Endothelial cell of umbilical vein (primary cell): ENCODE data around the gene NLRC3. TPM values are rescaled to one million over a fixed set of nuclear protein-coding genes. Genes with fewer than 3 reads are reported as not detected.

ENCODE experiments used
- BruUV-seq: library from RNA; stranded (reverse); fragments of 400-500 nt; replicated peaks from 2 replicates; lab custom pipeline; 2021; lab: Mats Ljungman, UMichigan
- CTCF ChIA-PET: fragments of 300-600, 350-600 bp; sonication (Branson Sonifier 250); formaldehyde crosslinking; loops from one replicate; lab custom pipeline; 2021; ENCODE audit warnings: antibody characterized with exemption, inconsistent platforms; lab: Charles Lee
- POLR2A ChIA-PET: fragments of 300-600, 350-600 bp; sonication (Branson Sonifier 250); formaldehyde crosslinking; loops from one replicate; lab custom pipeline; 2021; ENCODE audit warnings: antibody characterized with exemption, inconsistent platforms; lab: Charles Lee
- DNase-seq: peaks from one replicate; pipeline ENCODE4 v3.0.0-alpha.2; 2011; ENCODE audit warnings: low read depth, low spot score
- FAIRE-seq: peaks from 2 replicates; lab custom pipeline; 2011; peaks lifted over from hg19 to GRCh38; lab: Jason Lieb, UNC
- H2AFZ ChIP-seq: 2 replicates; pipeline ENCODE4 v1.6.0; 2012; ENCODE audit warnings: low read depth, low read length, control low read depth, inconsistent platforms
- H3K27ac ChIP-seq: 2 replicates; pipeline ENCODE4 v1.5.1; 2011; ENCODE audit warnings: low read depth, mild to moderate bottlenecking, control low read depth, low read length, moderate library complexity; ENCODE audit not compliant: insufficient read depth
- H3K27me3 ChIP-seq, 2 experiments: 2 replicates each; pipeline versions ENCODE4 v1.6.0 to v1.6.1; 2011; ENCODE audit warnings: low read length in 2 of 2, mixed read lengths in 1 of 2; ENCODE audit not compliant: control insufficient read depth in 2 of 2, insufficient read depth in 2 of 2
- H3K36me3 ChIP-seq, 2 experiments: 2 replicates in 1 of 2; 3 replicates in 1 of 2; pipeline ENCODE4 v1.5.1; 2011; ENCODE audit warnings: low read length in 2 of 2, mild to moderate bottlenecking in 1 of 2, moderate library complexity in 1 of 2; ENCODE audit not compliant: control insufficient read depth in 2 of 2, insufficient read depth in 2 of 2; ENCODE audit errors: extremely low read depth in 1 of 2
- H3K4me1 ChIP-seq: 3 replicates; pipeline ENCODE4 v1.5.1; 2011; ENCODE audit warnings: mild to moderate bottlenecking, low read length; ENCODE audit not compliant: control insufficient read depth, insufficient read depth; ENCODE audit errors: extremely low read depth
- H3K4me2 ChIP-seq: 2 replicates; pipeline ENCODE4 v1.6.1; 2011; ENCODE audit warnings: low read length, control low read depth, mixed read lengths; ENCODE audit not compliant: insufficient read depth
- H3K4me3 ChIP-seq, 3 experiments: fragments of 200-600 bp in 1 of 3; sonication (generic), shearing (Covaris generic) in 1 of 3; replicated peaks in 1 of 3; 2 replicates each; pipeline ENCODE4 v1.5.1; 2011 to 2016; ENCODE audit warnings: control low read depth in 3 of 3, low read length in 3 of 3, mild to moderate bottlenecking in 2 of 3, inconsistent platforms in 1 of 3, low read depth in 1 of 3, moderate library complexity in 1 of 3; ENCODE audit not compliant: insufficient read depth in 1 of 3
- H3K79me2 ChIP-seq: 2 replicates; pipeline ENCODE4 v1.6.0; 2012; ENCODE audit warnings: low read length, inconsistent platforms; ENCODE audit not compliant: control insufficient read depth, insufficient read depth
- H3K9ac ChIP-seq: replicated peaks from 2 replicates; pipeline ENCODE3; 2011; ENCODE audit warnings: low read length, control low read depth; ENCODE audit not compliant: insufficient read depth; ENCODE audit errors: extremely low read depth
- H3K9me1 ChIP-seq: replicated peaks from 3 replicates; pipeline ENCODE4 v1.6.0; 2011; ENCODE audit warnings: mild to moderate bottlenecking, low read length; ENCODE audit not compliant: control insufficient read depth, insufficient read depth; ENCODE audit errors: extremely low read depth
- H3K9me3 ChIP-seq: replicated peaks from 2 replicates; pipeline ENCODE4 v1.5.1; 2012; ENCODE audit warnings: low read length, inconsistent platforms; ENCODE audit not compliant: control insufficient read depth, insufficient read depth
- H4K20me1 ChIP-seq: replicated peaks from 2 replicates; pipeline ENCODE3; 2011; ENCODE audit warnings: mild to moderate bottlenecking, low read length; ENCODE audit not compliant: control insufficient read depth, insufficient read depth; ENCODE audit errors: extremely low read depth
- CTCF ChIP-seq, 2 donors: IDR thresholded peaks; 1 replicate in 1 of 2; 2 replicates in 1 of 2; pipeline ENCODE4 v1.5.1; 2011; ENCODE audit warnings: low read length in 2 of 2, mild to moderate bottlenecking in 2 of 2, moderate library complexity in 2 of 2, control low read depth in 1 of 2, inconsistent platforms in 1 of 2, low read depth in 1 of 2; ENCODE audit not compliant: insufficient read depth in 1 of 2; ENCODE audit errors: extremely low read depth in 1 of 2
- FOS ChIP-seq: IDR thresholded peaks from 2 replicates; pipeline ENCODE4 v1.6.1; 2011; ENCODE audit warnings: mild to moderate bottlenecking, low read length, moderate library complexity, borderline replicate concordance; ENCODE audit not compliant: insufficient read depth
- JUN ChIP-seq: IDR thresholded peaks from 2 replicates; pipeline ENCODE4 v1.6.1; 2011; ENCODE audit warnings: borderline replicate concordance, low read depth; ENCODE audit not compliant: insufficient read length, insufficient read depth
- MAX ChIP-seq: IDR thresholded peaks from 2 replicates; pipeline ENCODE4 v1.6.1; 2011; ENCODE audit not compliant: insufficient read depth, insufficient read length
- MYC ChIP-seq: IDR thresholded peaks from one replicate; pipeline ENCODE4 v1.6.1; 2011; ENCODE audit warnings: mild to moderate bottlenecking, low read depth, low read length
- POLR2A ChIP-seq: IDR thresholded peaks from 2 replicates; pipeline ENCODE4 v1.6.1; 2012; ENCODE audit warnings: low read depth, mild to moderate bottlenecking, control low read depth, low read length
- POLR2AphosphoS5 ChIP-seq: IDR thresholded peaks from 2 replicates; pipeline ENCODE4 v1.6.1; 2012; ENCODE audit warnings: low read depth, mild to moderate bottlenecking, control low read depth, low read length, moderate library complexity; ENCODE audit not compliant: insufficient read depth
- dilution Hi-C: fragments of 300-500 bp; cut with MboI; formaldehyde crosslinking; loops from one replicate; pipeline ENCODE4 v1.15.0; 2019; ENCODE audit warnings: low sequenced_read_pairs; ENCODE audit not compliant: extremely low pct_ligation_motif_present
- intact Hi-C: fragments of 100-400 bp; cut with micrococcal nuclease; formaldehyde crosslinking; loops from one replicate; pipeline ENCODE4 v1.10.0; 2022
- polyA plus RNA-seq, 4 experiments: library from polyadenylated mRNA; depleted of rRNA in 3 of 4; stranded (reverse) in 3 of 4; unstranded in 1 of 4; fragments of >200 nt; gene quantifications; 2 replicates each; pipeline versions ENCODE4 v1.2.1 to v1.2.3, GENCODE V29; 2011 to 2012; ENCODE audit warnings: missing spikeins in 1 of 4
- total RNA-seq: library from RNA; stranded (reverse); gene quantifications from 2 replicates; pipeline ENCODE4 v1.2.3, GENCODE V29; 2021

NLRC3 gene
- total and polyA plus RNA-seq, 2 donors (not counting 3 experiments of a cell fraction or from before 2014, with no cell fraction given), result 0.84 to 3.4 TPM

GRCh38 chr16:3536851-3537250, 40.4 kb downstream of the NLRC3 start:
- no peaks in the 10 kb centered on the region for H3K9me1 ChIP-seq
- H2AFZ ChIP-seq, result no peak overlapping the region
- POLR2A ChIA-PET, result no interaction called here
- no peaks in the 10 kb centered on the region for H3K27me3 ChIP-seq
- CTCF ChIA-PET, result interaction anchor here (1.6 kb wide), 1 partner anchor 10 kb away, joined by 8 read pairs; no protein-coding TSS in a partner anchor
- DNase-seq (no peak), FAIRE-seq (no peak)
- BruUV-seq, result no TSS peak
- no peak overlapping the region for H3K4me3 ChIP-seq
- H3K4me2 ChIP-seq, result no peak overlapping the region
- no peak overlapping the region for H3K9ac ChIP-seq
- TF ChIP-seq FOS (no peak), MYC (no peak), POLR2A (no peak), POLR2AphosphoS5 (no peak), JUN (no peak), CTCF (IDR thresholded peaks at IDR 0.05; ENCODE audit: extremely low read depth in 1 of 2, insufficient read depth in 1 of 2, low read depth in 1 of 2, low read length in 2 of 2) (no peak), MAX (no peak)
- H3K36me3 ChIP-seq, result peaks cover 0 to 13% of the 10 kb centered on the region in 2 experiments
- intact Hi-C loops, result no loop called here
- H3K27ac ChIP-seq, result no peak overlapping the region
- H3K9me3 ChIP-seq, result no peaks in the 10 kb centered on the region
- dilution Hi-C loops, result loop anchor here (5.0 kb wide), 1 partner anchor 45 kb away; no protein-coding TSS in a partner anchor
- no peaks in the 10 kb centered on the region for H3K79me2 ChIP-seq
- H4K20me1 ChIP-seq, result no peaks in the 10 kb centered on the region
- no peaks in the 10 kb centered on the region for H3K4me1 ChIP-seq
